Endothelial cell (in vitro differentiated cells): ENCODE measurements around the gene ZNF318. TPM values are rescaled to one million over a fixed set of nuclear protein-coding genes. Genes with fewer than 3 reads are reported as not detected.

Experiments used
- DNase-seq: peaks from one replicate; pipeline ENCODE4 v3.0.0; 2021; ENCODE audit warnings: low spot score
- H3K27ac Mint-ChIP-seq: one replicate; pipeline ENCODE4 v1.8.0; 2021; ENCODE audit warnings: mixed read lengths, inconsistent platforms; ENCODE audit not compliant: unreplicated experiment
- H3K27me3 Mint-ChIP-seq: one replicate; pipeline ENCODE4 v1.8.0; 2021; ENCODE audit warnings: mild to moderate bottlenecking, moderate library complexity, mixed read lengths, inconsistent platforms; ENCODE audit not compliant: unreplicated experiment
- H3K36me3 Mint-ChIP-seq: one replicate; pipeline ENCODE4 v1.8.0; 2021; ENCODE audit warnings: mild to moderate bottlenecking, low read depth, mixed read lengths, inconsistent platforms; ENCODE audit not compliant: unreplicated experiment
- H3K4me1 Mint-ChIP-seq: one replicate; pipeline ENCODE4 v1.8.0; 2021; ENCODE audit warnings: mild to moderate bottlenecking, mixed read lengths, inconsistent platforms; ENCODE audit not compliant: unreplicated experiment
- H3K4me3 Mint-ChIP-seq: one replicate; pipeline ENCODE4 v1.8.0; 2021; ENCODE audit warnings: mild to moderate bottlenecking, mixed read lengths, inconsistent platforms; ENCODE audit not compliant: unreplicated experiment
- H3K9me3 Mint-ChIP-seq: one replicate; pipeline ENCODE4 v1.8.0; 2021; ENCODE audit warnings: mixed read lengths, inconsistent platforms; ENCODE audit not compliant: unreplicated experiment
- total RNA-seq: library from RNA; stranded (reverse); fragmentation: NEBNext Ultra II Directional; extraction: Animal tissue kit (Norgen Biotek cat#: 25700); gene quantifications from one replicate; pipeline ENCODE4 v1.2.1, GENCODE V29; 2021; ENCODE audit not compliant: unreplicated experiment
- TF ChIP-seq, protein P1 (sequence below): fragments of 200-600 bp; sonication (generic); IDR thresholded peaks from one replicate; pipeline ENCODE4 v1.5.0; 2021; ENCODE audit warnings: antibody characterized with exemption; ENCODE audit not compliant: unreplicated experiment

Gene ZNF318
- total RNA-seq, 1 donor from 2014 or later: 26.7 TPM

DNA sequence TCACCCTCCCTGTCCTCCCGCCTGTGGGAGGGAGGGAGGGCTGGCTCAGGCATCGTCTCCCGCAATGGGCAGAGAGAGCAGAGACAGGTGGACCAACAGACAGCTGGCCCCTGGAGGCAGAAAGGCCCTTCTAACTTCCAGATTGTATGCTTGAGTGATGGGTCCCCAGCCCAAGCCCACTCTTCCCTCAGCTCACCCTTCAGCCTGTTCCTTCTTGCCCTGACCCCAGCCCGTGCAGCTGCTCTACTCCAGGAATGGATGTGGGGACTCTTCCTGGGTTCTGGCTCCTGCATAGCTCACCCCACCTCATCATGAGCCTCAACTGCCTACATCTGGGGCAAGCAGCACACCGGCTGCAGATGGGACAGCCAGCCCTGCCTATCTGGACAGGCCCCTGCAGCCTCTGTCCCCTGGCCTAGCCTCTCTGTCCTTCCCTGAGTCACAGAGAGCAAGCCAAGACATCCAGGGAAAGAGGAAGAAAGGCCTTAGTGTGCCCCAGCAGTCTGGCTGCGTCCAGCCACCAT is 82.9 kb downstream of the ZNF318 start:
- no peaks in the 10 kb centered on the region for H3K36me3 Mint-ChIP-seq
- TF ChIP-seq, protein P1, sequence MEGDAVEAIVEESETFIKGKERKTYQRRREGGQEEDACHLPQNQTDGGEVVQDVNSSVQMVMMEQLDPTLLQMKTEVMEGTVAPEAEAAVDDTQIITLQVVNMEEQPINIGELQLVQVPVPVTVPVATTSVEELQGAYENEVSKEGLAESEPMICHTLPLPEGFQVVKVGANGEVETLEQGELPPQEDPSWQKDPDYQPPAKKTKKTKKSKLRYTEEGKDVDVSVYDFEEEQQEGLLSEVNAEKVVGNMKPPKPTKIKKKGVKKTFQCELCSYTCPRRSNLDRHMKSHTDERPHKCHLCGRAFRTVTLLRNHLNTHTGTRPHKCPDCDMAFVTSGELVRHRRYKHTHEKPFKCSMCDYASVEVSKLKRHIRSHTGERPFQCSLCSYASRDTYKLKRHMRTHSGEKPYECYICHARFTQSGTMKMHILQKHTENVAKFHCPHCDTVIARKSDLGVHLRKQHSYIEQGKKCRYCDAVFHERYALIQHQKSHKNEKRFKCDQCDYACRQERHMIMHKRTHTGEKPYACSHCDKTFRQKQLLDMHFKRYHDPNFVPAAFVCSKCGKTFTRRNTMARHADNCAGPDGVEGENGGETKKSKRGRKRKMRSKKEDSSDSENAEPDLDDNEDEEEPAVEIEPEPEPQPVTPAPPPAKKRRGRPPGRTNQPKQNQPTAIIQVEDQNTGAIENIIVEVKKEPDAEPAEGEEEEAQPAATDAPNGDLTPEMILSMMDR: no peak
- no peak for DNase-seq
- H3K27ac Mint-ChIP-seq: no peak overlapping the region
- H3K4me3 Mint-ChIP-seq: no peak overlapping the region
- peaks cover 8% of the 10 kb centered on the region for H3K27me3 Mint-ChIP-seq
- H3K9me3 Mint-ChIP-seq: no peaks in the 10 kb centered on the region
- peaks cover 10% of the 10 kb centered on the region for H3K4me1 Mint-ChIP-seq

Other genes with a start within 250 kb of the ZNF318 start
- gene SRF, start 198.4 kb downstream of the ZNF318 start, total RNA-seq: 31.3 TPM
- 55.4 TPM for gene CUL9, start 187.5 kb downstream of the ZNF318 start, total RNA-seq
- 4.5 TPM for gene DNPH1, start 140.2 kb downstream of the ZNF318 start, total RNA-seq
- gene TTBK1, start 126.2 kb downstream of the ZNF318 start, total RNA-seq: 1.0 TPM
- not detected for gene SLC22A7, start 71.4 kb downstream of the ZNF318 start, total RNA-seq
- gene CRIP3, start 60.8 kb downstream of the ZNF318 start, total RNA-seq: 1.1 TPM
- gene ABCC10, start 57.9 kb upstream of the ZNF318 start, total RNA-seq: 45.6 TPM
- gene DLK2, start 85.9 kb upstream of the ZNF318 start, total RNA-seq: 0.18 TPM
- 41.8 TPM for gene TJAP1, start 107.9 kb upstream of the ZNF318 start, total RNA-seq
- 0.28 TPM for gene LRRC73, start 140.7 kb upstream of the ZNF318 start, total RNA-seq
- 138 TPM for gene YIPF3, start 147.3 kb upstream of the ZNF318 start, total RNA-seq
- 30.7 TPM for gene POLR1C, start 147.4 kb upstream of the ZNF318 start, total RNA-seq
- gene XPO5, start 206.4 kb upstream of the ZNF318 start, total RNA-seq: 37.6 TPM
- gene POLH, start 206.5 kb upstream of the ZNF318 start, total RNA-seq: 12.5 TPM